H1 (cell line): ENCODE data around the gene RIMS3. TPM values are rescaled to one million over a fixed set of nuclear protein-coding genes. Genes with fewer than 3 reads are reported as not detected.

Experiments
- CTCF ChIA-PET: fragments of 300-600 bp; sonication (Branson Sonifier 250); formaldehyde crosslinking; loops from one replicate; lab custom pipeline; 2021; ENCODE audit not compliant: partially characterized antibody; lab: Charles Lee
- POLR2A ChIA-PET: fragments of 300-600 bp; sonication (Branson Sonifier 250); formaldehyde crosslinking; loops from one replicate; lab custom pipeline; 2021; ENCODE audit warnings: inconsistent platforms; ENCODE audit not compliant: partially characterized antibody; lab: Charles Lee
- DNase-seq, 2 experiments: peaks; one replicate each; pipeline versions ENCODE4 v3.0.0 to v3.0.0-alpha.2; 2010 to 2022; ENCODE audit warnings: low spot score in 2 of 2, low read depth in 1 of 2, mixed read lengths in 1 of 2
- FAIRE-seq: peaks from 2 replicates; lab custom pipeline; 2011; peaks lifted over from hg19 to GRCh38; lab: Jason Lieb, UNC
- H2AFZ ChIP-seq: 2 replicates; pipeline ENCODE4 v1.8.1; 2012; ENCODE audit warnings: low read length, inconsistent platforms
- H2AK5ac ChIP-seq: 2 replicates; pipeline ENCODE4 v1.6.1; 2013; ENCODE audit warnings: low read depth, low read length
- H2BK120ac ChIP-seq: replicated peaks from 2 replicates; pipeline ENCODE3; 2013; ENCODE audit warnings: low read depth, low read length, inconsistent platforms
- H2BK12ac ChIP-seq: 2 replicates; pipeline ENCODE4 v1.6.1; 2013; ENCODE audit warnings: low read depth, low read length
- H2BK15ac ChIP-seq: 2 replicates; pipeline ENCODE4 v1.6.1; 2013; ENCODE audit warnings: low read length
- H2BK20ac ChIP-seq: 2 replicates; pipeline ENCODE4 v1.6.1; 2013; ENCODE audit warnings: low read length
- H2BK5ac ChIP-seq: 2 replicates; pipeline ENCODE4 v1.6.1; 2013; ENCODE audit warnings: low read depth, low read length
- H3K14ac ChIP-seq: 2 replicates; pipeline ENCODE4 v1.6.1; 2013; ENCODE audit warnings: inconsistent platforms; ENCODE audit not compliant: insufficient read length
- H3K18ac ChIP-seq: 2 replicates; pipeline ENCODE4 v1.6.1; 2013; ENCODE audit warnings: low read length; ENCODE audit errors: extremely low read depth
- H3K23ac ChIP-seq: 2 replicates; pipeline ENCODE4 v1.6.1; 2013; ENCODE audit warnings: inconsistent platforms; ENCODE audit not compliant: insufficient read length
- H3K23me2 ChIP-seq: 2 replicates; pipeline ENCODE4 v1.6.1; 2013; ENCODE audit warnings: low read depth, low read length
- H3K27ac ChIP-seq: 2 replicates; pipeline ENCODE4 v1.6.1; 2011; ENCODE audit warnings: low read depth, low read length, inconsistent platforms
- H3K27me3 ChIP-seq, 4 experiments: replicated peaks in 1 of 4; 1 replicate in 1 of 4; 2 replicates in 3 of 4; pipeline versions ENCODE4 v1.6.1 to v1.8.1; 2011 to 2013; ENCODE audit warnings: low read length in 3 of 4, mild to moderate bottlenecking in 3 of 4, inconsistent platforms in 2 of 4, mixed read lengths in 2 of 4, moderate library complexity in 1 of 4; ENCODE audit not compliant: control insufficient read depth in 3 of 4, insufficient read depth in 3 of 4; ENCODE audit errors: extremely low read depth in 1 of 4
- H3K36me3 ChIP-seq, 4 experiments: 2 replicates each; pipeline versions ENCODE4 v1.6.1 to v1.8.1; 2011 to 2013; ENCODE audit warnings: mild to moderate bottlenecking in 4 of 4, low read length in 3 of 4, moderate library complexity in 2 of 4, control low read depth in 1 of 4, inconsistent platforms in 1 of 4; ENCODE audit not compliant: insufficient read depth in 4 of 4, control insufficient read depth in 2 of 4
- H3K4ac ChIP-seq: replicated peaks from 2 replicates; pipeline ENCODE3; 2013; ENCODE audit warnings: low read length, low read depth, mixed read lengths, inconsistent platforms; ENCODE audit not compliant: insufficient read length
- H3K4me1 ChIP-seq, 4 experiments: replicated peaks in 1 of 4; 1 replicate in 1 of 4; 2 replicates in 3 of 4; pipeline versions ENCODE4 v1.6.1 to v1.8.1; 2011 to 2013; ENCODE audit warnings: low read length in 3 of 4, inconsistent platforms in 2 of 4, mixed read lengths in 1 of 4; ENCODE audit not compliant: insufficient read depth in 4 of 4, control insufficient read depth in 3 of 4
- H3K4me2 ChIP-seq, 2 experiments: 2 replicates each; pipeline versions ENCODE4 v1.6.1 to v1.8.1; 2011 to 2013; ENCODE audit warnings: low read depth in 2 of 2, low read length in 2 of 2, control low read depth in 1 of 2, inconsistent platforms in 1 of 2, mild to moderate bottlenecking in 1 of 2; ENCODE audit not compliant: insufficient read depth in 1 of 2
- H3K4me3 ChIP-seq, 4 experiments: fragments of 200-600, 300-600 bp in 1 of 4; sonication (generic), shearing (Covaris generic), sonication (Bioruptor Twin) in 1 of 4; 2 replicates each; pipeline versions ENCODE4 v1.5.1 to v1.8.1; 2011 to 2016; ENCODE audit warnings: low read length in 4 of 4, low read depth in 3 of 4, control low read depth in 2 of 4, inconsistent platforms in 2 of 4, mild to moderate bottlenecking in 2 of 4, mixed read lengths in 1 of 4, moderate library complexity in 1 of 4; ENCODE audit not compliant: insufficient read depth in 2 of 4; ENCODE audit errors: extremely low read depth in 1 of 4
- H3K56ac ChIP-seq: replicated peaks from 2 replicates; pipeline ENCODE3; 2013; ENCODE audit warnings: low read depth, mild to moderate bottlenecking, mixed read lengths, low read length, inconsistent platforms; ENCODE audit not compliant: insufficient read length
- H3K79me1 ChIP-seq: 2 replicates; pipeline ENCODE4 v1.6.1; 2013; ENCODE audit warnings: low read depth, low read length, control low read depth
- H3K79me2 ChIP-seq, 2 experiments: 2 replicates each; pipeline versions ENCODE4 v1.6.1 to v1.8.1; 2012 to 2013; ENCODE audit warnings: low read length in 2 of 2, mild to moderate bottlenecking in 2 of 2, inconsistent platforms in 1 of 2; ENCODE audit not compliant: insufficient read depth in 2 of 2, control insufficient read depth in 1 of 2
- H3K9ac ChIP-seq, 4 experiments: replicated peaks in 1 of 4; 1 replicate in 1 of 4; 2 replicates in 3 of 4; pipeline versions ENCODE4 v1.6.1 to v1.8.1; 2011 to 2013; ENCODE audit warnings: low read depth in 3 of 4, low read length in 3 of 4, control low read depth in 2 of 4, mild to moderate bottlenecking in 2 of 4, moderate library complexity in 2 of 4, inconsistent platforms in 1 of 4; ENCODE audit errors: extremely low read depth in 1 of 4
- H3K9me3 ChIP-seq, 2 experiments: 2 replicates each; pipeline versions ENCODE4 v1.6.1 to v1.8.1; 2012 to 2013; ENCODE audit warnings: mild to moderate bottlenecking in 2 of 2, moderate library complexity in 2 of 2, control low read depth in 1 of 2, inconsistent platforms in 1 of 2, low read depth in 1 of 2, low read length in 1 of 2, mixed read lengths in 1 of 2; ENCODE audit not compliant: insufficient read depth in 2 of 2
- H4K20me1 ChIP-seq, 2 experiments: replicated peaks in 1 of 2; 2 replicates each; pipeline versions ENCODE3 to v1.8.1; 2011 to 2013; ENCODE audit warnings: inconsistent platforms in 2 of 2, low read length in 2 of 2, mild to moderate bottlenecking in 1 of 2; ENCODE audit not compliant: insufficient read depth in 2 of 2, control insufficient read depth in 1 of 2
- H4K5ac ChIP-seq: 2 replicates; pipeline ENCODE4 v1.6.1; 2013; ENCODE audit warnings: low read length, low read depth, mixed read lengths, inconsistent platforms; ENCODE audit not compliant: insufficient read length
- H4K8ac ChIP-seq: 2 replicates; pipeline ENCODE4 v1.8.0; 2013; ENCODE audit warnings: mild to moderate bottlenecking, moderate library complexity, low read length, inconsistent platforms; ENCODE audit not compliant: insufficient read depth; ENCODE audit errors: extremely low read depth
- H4K91ac ChIP-seq: replicated peaks from 2 replicates; pipeline ENCODE3; 2013; ENCODE audit warnings: low read length, mixed read lengths, inconsistent platforms; ENCODE audit not compliant: insufficient read length
- EZH2 ChIP-seq: fragments of 200-600 bp; sonication (generic); IDR thresholded peaks from 2 replicates; pipeline ENCODE4 v1.7.1; 2012; ENCODE audit warnings: low read depth, mild to moderate bottlenecking, moderate library complexity, low read length, inconsistent platforms; ENCODE audit not compliant: severe bottlenecking
- RBBP5 ChIP-seq: IDR thresholded peaks from 2 replicates; pipeline ENCODE4 v1.7.1; 2012; ENCODE audit warnings: low read depth, mild to moderate bottlenecking, inconsistent platforms, low read length, moderate library complexity, borderline replicate concordance
- SAP30 ChIP-seq: fragments of 300-600 bp; sonication (generic); IDR thresholded peaks from 2 replicates; pipeline ENCODE4 v1.7.1; 2012; ENCODE audit warnings: low read length, moderate library complexity, mild to moderate bottlenecking, inconsistent platforms; ENCODE audit not compliant: insufficient read depth, insufficient replicate concordance
- TCF12 ChIP-seq: IDR thresholded peaks from 2 replicates; pipeline ENCODE4 v1.6.1; 2011; ENCODE audit warnings: low read depth, mild to moderate bottlenecking, low read length
- YY1 ChIP-seq: IDR thresholded peaks from 2 replicates; pipeline ENCODE4 v1.6.1; 2011; ENCODE audit warnings: low read depth, mild to moderate bottlenecking, low read length
- WGBS, 2 experiments: shearing (Covaris generic) in 1 of 2; methylation state at CpG; one replicate each; pipeline versions ENCODE4 v1.1.6 to v1.1.7; 2013 to 2015; ENCODE audit warnings: low lambda C conversion rate in 2 of 2, mixed read lengths in 2 of 2, inconsistent platforms in 1 of 2, low coverage in 1 of 2, missing lambda C conversion rate in 1 of 2; ENCODE audit not compliant: insufficient replicate concordance in 2 of 2, insufficient coverage in 1 of 2, insufficient read length in 1 of 2; ENCODE audit errors: extremely low coverage in 1 of 2, missing lambda C conversion rate in 1 of 2; 5-methylcytosine and 5-hydroxymethylcytosine counted together
- polyA plus RNA-seq, 7 experiments: library from polyadenylated mRNA; depleted of rRNA in 3 of 7; stranded (reverse) in 5 of 7; unstranded in 2 of 7; fragments of >200 nt in 5 of 7; fragments of 200-250 nt in 2 of 7; gene quantifications; 1 replicate in 5 of 7; 2 replicates in 1 of 7; 4 replicates in 1 of 7; pipeline versions ENCODE4 v1.2.1 to v1.2.3, GENCODE V29; 2011 to 2013; ENCODE audit warnings: missing spikeins in 2 of 7, mixed read lengths in 2 of 7
- total RNA-seq: library from RNA; stranded (reverse); fragmentation: NEBNext Ultra II Directional; extraction: Animal tissue kit (Norgen Biotek cat#: 25700); gene quantifications from 2 replicates; pipeline ENCODE4 v1.2.1, GENCODE V29; 2021

The RIMS3 gene
- total and polyA plus RNA-seq, 2 of the 8 experiments (the other 6 are each of a cell fraction or from before 2014, with no cell fraction given), result 13.3 to 20.6 TPM

DNA sequence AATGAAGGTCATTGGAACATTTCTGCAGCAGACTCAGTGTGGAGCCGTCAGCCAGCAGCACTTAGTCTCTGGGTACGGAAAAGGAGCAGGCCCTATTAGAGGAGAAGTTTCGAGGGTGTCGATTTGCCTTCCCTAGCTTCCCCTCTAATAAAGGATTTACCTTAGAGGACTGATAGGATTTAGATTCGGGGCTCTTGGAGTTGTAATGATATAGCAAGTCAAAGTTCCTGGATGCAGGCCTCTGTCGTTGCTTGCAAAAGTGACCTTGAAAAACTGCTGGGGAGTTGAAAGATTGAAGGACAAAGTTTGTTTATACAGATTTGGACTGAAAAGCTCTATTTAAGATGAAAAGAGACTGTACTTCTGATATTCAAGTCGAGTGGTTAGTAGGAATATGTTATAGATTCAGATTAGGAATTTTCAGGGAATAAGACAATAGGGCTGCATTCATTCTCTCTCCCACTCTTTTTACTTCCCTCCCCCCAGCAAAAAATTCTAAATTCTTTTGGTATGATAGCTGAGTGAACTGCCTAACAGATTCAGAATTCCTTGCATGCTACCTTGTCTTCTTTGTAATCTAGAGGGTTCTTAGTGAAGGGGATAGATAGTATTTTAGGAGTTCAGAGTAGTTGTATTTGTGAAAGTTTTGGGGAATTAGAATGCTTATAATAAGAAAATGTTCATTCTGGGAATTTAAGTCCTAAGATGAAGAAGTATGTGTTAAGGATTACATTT lies 45.3 kb upstream of the RIMS3 start:
- Histone ChIP-seq H4K5ac (peak overlapping the region; percentile 29), H3K4me3 (peak overlapping the region; percentile 72 to 89 (median 80); a peak in 7 of 8 replicates), H2BK15ac (no peak overlapping the region), H3K79me1 (0 out of 2 replicates have a peak, but pooled peaks cover 2% of the 10 kb centered on the region), H2BK12ac (no peak overlapping the region), H3K14ac (no peak overlapping the region), H3K36me3 (peaks cover 0 to 8% (median 0%) of the 10 kb centered on the region in 4 experiments; a peak in 3 of 8 replicates), H3K23ac (no peak overlapping the region), H3K18ac (no peak overlapping the region), H3K4me2 (peak overlapping the region; percentile 69 to 87), H4K8ac (no peak overlapping the region), H2BK120ac (no peak overlapping the region), H3K23me2 (peaks cover 2% of the 10 kb centered on the region), H4K20me1 (no peaks in the 10 kb centered on the region), H3K4me1 (peaks cover 0 to 7% (median 4%) of the 10 kb centered on the region in 4 experiments; a peak in 3 of 7 replicates), H3K4ac (no peak overlapping the region), H3K27me3 (no peaks in the 10 kb centered on the region), H3K56ac (no peak overlapping the region), H3K9me3 (no peaks in the 10 kb centered on the region), H4K91ac (no peak overlapping the region), H2BK5ac (no peak overlapping the region), H2BK20ac (no peak overlapping the region), H2AK5ac (no peak overlapping the region), H3K27ac (no peak overlapping the region), H3K79me2 (peaks cover 8 to 82% of the 10 kb centered on the region in 2 experiments), H3K9ac (peak overlapping the region in 1 of 4 experiments; percentile 40; a peak in 2 of 7 replicates), H2AFZ (no peak overlapping the region)
- no peak for FAIRE-seq
- DNase-seq, result no peak
- CTCF ChIA-PET, result interaction anchor here (1.4 to 2.0 kb wide), 3 partner anchors 10 to 22 kb away, joined by 4 to 5 read pairs (median 5); no protein-coding TSS in a partner anchor
- POLR2A ChIA-PET, result interaction anchor here (0.9 to 17.0 kb wide), 12 partner anchors 8 to 269 kb away, joined by 3 to 293 read pairs (median 6); partner anchors contain the start of genes CTPS1, NFYC and RIMS3
- TF ChIP-seq YY1, result no peak
- TF ChIP-seq RBBP5, result no peak
- TF ChIP-seq SAP30, result no peak
- TF ChIP-seq TCF12, result no peak
- no peak for TF ChIP-seq EZH2
- 39% methylated on average over 7 of the region's 7 CpGs; no CpG with 5 or more reads in 1 of the 2 experiments for WGBS, 2 experiments
